ENCODE measurements around the gene GLG1.

The GLG1 gene

DNA sequence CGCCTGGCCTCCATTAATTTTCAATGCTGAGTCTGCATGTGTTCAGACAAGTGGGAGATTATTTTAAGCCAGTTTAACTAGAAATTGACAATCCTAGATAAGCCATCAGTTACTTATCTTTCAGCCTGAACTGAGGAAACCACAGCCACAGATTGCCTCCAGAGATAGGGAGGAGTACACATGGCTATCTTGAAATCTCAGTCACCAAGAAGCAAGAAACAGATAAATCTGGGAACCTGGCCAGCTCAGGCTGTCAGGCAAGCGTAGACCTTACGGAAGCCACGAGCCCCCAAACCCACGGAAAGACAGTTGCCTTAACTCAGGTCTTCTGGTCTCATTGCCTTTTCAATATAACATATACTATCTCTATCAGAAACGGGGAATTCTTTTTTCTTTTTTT, 2.0 kb upstream of the GLG1 start:
- no peak for DNase-seq (ENCODE audit: insufficient read length, low spot score)
- TF ChIP-seq, protein P1, sequence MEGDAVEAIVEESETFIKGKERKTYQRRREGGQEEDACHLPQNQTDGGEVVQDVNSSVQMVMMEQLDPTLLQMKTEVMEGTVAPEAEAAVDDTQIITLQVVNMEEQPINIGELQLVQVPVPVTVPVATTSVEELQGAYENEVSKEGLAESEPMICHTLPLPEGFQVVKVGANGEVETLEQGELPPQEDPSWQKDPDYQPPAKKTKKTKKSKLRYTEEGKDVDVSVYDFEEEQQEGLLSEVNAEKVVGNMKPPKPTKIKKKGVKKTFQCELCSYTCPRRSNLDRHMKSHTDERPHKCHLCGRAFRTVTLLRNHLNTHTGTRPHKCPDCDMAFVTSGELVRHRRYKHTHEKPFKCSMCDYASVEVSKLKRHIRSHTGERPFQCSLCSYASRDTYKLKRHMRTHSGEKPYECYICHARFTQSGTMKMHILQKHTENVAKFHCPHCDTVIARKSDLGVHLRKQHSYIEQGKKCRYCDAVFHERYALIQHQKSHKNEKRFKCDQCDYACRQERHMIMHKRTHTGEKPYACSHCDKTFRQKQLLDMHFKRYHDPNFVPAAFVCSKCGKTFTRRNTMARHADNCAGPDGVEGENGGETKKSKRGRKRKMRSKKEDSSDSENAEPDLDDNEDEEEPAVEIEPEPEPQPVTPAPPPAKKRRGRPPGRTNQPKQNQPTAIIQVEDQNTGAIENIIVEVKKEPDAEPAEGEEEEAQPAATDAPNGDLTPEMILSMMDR (IDR thresholded peaks at IDR 0.05; ENCODE audit: insufficient read depth, missing control alignments): no peak
- FAIRE-seq: no peak

DNA sequence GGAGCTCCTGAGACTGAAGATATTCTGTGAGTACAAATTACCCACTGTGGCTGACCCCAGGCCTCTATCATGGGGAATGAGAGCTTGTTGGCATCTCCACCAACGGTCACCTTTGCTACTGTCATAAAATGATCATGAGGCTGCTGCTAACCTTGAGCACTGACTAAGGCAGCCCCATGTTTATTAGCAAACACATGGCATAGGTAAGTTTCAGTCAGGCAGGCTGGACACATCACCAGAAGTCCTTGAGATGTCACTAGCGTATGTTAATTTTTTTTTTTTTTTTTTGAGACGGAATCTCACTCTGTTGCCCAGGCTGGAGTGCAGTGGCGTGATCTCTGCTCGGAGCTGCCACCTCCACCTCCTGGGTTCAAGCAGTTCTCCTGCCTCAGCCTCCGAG, 1.5 kb upstream of the GLG1 start:
- TF ChIP-seq, protein P1 (IDR thresholded peaks at IDR 0.05; ENCODE audit: insufficient read depth, missing control alignments): no peak
- no peak for DNase-seq (ENCODE audit: insufficient read length, low spot score)
- FAIRE-seq: no peak

DNA sequence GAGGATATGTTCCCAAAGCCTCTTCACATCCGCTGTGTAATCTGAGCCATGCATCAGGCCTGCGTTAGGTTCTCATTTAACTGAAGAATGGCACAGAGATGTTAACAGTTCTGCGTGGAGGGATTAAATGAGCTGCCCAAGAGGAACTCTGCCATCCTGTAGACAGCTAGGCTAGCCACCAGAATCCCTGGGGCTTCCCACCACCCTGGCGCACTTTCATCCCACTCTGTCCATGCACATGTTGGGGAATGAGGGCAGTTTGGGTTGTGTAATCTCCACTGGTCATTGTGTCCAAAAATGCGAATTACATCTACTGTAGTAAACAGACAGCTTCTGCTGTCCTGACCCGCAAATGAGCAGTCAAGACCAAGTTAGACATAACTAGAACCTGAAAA, 1.0 kb upstream of the GLG1 start:
- TF ChIP-seq, protein P1 (IDR thresholded peaks at IDR 0.05; ENCODE audit: insufficient read depth, missing control alignments): no peak
- DNase-seq (ENCODE audit: insufficient read length, low spot score) (no peak), FAIRE-seq (no peak)

DNA sequence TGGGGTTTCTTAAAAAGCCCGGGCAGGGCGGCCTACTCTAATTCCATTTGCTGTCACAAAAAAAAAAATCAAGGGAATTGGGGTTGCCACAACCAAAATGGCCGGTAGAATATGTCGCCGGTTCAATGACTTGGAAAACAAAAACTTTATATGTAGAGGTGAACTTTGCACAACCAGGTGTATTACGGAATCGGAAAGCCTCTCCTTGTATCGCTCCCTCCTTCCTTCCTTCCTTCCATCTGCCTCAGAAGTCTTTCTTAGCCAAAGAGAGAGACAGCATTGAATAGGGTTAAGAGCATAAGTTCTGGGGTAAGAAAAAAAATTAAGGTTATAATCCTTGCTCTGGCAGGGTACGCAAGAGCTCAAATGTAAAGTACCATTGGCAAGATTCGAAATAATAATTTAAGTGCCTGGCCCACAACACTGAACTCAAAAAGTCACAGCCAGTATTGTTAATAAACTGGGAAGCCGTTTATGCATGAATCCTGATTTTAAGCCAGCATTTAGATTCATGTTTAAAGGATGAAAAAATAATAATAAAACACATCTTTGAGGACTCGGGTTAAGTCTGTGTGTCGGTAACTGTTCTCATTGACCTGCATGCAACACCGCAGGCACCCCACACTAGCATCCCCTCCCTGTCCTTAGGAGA, 522 bp upstream of the GLG1 start:
- no peak for FAIRE-seq
- TF ChIP-seq, protein P1 (IDR thresholded peaks at IDR 0.05; ENCODE audit: insufficient read depth, missing control alignments): no peak

DNA sequence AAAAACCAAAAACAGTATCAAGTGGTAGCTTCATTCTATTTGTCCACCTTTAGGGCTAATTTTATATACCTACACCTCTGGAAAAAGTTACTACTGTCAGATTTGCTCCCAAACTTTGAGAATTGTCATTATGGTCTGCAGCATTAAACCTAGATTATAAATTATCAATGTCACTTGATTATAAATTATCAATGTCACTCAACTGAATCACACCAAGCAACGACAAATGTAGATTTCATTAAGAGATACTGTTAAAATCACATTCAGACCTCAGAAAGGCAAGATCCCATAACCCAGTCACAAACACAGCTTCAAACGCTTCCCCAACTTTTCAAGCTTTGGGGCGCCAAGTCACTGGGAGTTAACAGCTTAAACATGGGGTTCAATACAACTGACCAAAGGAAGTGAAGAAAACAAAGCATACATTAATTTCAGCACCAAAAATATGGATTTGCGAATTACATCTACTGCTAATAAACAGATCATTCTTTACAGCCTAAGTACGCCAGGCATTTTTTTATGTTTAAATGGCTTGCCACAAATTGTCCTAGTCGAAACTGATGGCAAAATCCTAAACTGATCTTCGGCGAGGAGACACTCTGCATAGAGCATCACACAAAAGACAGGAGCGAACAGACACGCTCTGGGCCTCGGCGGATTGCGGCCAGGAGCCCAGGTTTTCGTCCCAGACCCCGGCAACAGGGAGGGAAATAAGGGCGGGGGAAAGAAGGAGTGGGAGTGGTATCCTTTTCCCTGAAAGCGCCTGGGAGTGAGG, 981 bp downstream of the GLG1 start:
- DNase-seq (ENCODE audit: insufficient read length, low spot score) (no peak), FAIRE-seq (no peak)

More for the DNA sequence above, 522 bp upstream of the GLG1 start:
- no peak for DNase-seq (ENCODE audit: insufficient read length, low spot score)

DNA sequence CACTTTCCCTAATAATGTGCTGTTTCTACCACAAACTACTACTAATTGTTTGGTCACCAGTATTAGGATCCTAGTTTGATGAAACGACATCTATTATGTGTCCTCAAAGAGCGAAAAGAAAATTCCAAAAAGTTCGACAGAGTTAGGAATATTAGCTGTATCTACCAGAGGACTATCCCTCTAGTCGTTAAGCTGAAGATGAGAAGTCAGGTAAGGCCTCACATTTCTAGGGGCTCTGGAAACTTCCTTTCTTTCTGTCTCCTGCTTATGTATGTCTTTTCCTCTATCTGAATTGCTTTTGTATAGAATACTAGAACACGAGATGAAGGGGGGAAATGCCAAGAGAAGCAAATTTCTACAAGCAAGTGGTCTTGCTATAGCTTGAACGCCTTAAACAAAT, 1.6 kb downstream of the GLG1 start:
- FAIRE-seq: no peak
- DNase-seq (ENCODE audit: insufficient read length, low spot score): no peak
- TF ChIP-seq, protein P1 (IDR thresholded peaks at IDR 0.05; ENCODE audit: insufficient read depth, missing control alignments): no peak

More for the DNA sequence above, 981 bp downstream of the GLG1 start:
- TF ChIP-seq, protein P1 (IDR thresholded peaks at IDR 0.05; ENCODE audit: insufficient read depth, missing control alignments): no peak

DNA sequence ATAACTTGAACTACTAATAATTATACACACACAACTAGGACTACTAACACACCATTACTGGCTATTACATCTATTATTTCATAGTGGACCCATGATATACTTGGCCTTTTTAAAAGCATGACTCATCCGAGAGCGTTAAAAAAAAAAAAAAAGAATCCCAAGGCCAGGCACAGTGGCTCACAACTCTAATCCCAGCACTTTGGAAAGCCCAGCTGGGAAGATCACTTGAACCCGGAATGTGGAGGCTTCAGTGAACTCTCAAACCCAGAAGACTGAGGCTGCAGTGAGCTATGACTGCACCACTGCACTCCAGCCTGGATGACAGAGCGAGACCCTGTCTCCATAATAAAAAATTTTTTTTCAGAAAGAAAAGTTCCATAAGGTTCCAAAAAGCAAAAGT, 3.1 kb downstream of the GLG1 start:
- DNase-seq (ENCODE audit: insufficient read length, low spot score) (no peak), FAIRE-seq (no peak)
- TF ChIP-seq, protein P1 (IDR thresholded peaks at IDR 0.05; ENCODE audit: insufficient read depth, missing control alignments): no peak

Data from D721Med (cell line).